HL-60 (cell line): ENCODE results near the gene ATG10.

ENCODE experiments used
- POLR2AphosphoS5 ChIP-seq: IDR thresholded peaks from 2 replicates; pipeline ENCODE4 v1.6.1; 2012; ENCODE audit warnings: low read depth
- REST ChIP-seq: IDR thresholded peaks from 2 replicates; pipeline ENCODE4 v1.6.1; 2012; ENCODE audit warnings: low read depth; ENCODE audit not compliant: insufficient replicate concordance
- TF ChIP-seq, protein P1 (sequence below): IDR thresholded peaks from one replicate; pipeline ENCODE4 v1.5.1; 2011; ENCODE audit warnings: low read length, control low read depth, inconsistent platforms; ENCODE audit not compliant: insufficient read depth

- TF ChIP-seq POLR2AphosphoS5 = no peak
- TF ChIP-seq, protein P1, sequence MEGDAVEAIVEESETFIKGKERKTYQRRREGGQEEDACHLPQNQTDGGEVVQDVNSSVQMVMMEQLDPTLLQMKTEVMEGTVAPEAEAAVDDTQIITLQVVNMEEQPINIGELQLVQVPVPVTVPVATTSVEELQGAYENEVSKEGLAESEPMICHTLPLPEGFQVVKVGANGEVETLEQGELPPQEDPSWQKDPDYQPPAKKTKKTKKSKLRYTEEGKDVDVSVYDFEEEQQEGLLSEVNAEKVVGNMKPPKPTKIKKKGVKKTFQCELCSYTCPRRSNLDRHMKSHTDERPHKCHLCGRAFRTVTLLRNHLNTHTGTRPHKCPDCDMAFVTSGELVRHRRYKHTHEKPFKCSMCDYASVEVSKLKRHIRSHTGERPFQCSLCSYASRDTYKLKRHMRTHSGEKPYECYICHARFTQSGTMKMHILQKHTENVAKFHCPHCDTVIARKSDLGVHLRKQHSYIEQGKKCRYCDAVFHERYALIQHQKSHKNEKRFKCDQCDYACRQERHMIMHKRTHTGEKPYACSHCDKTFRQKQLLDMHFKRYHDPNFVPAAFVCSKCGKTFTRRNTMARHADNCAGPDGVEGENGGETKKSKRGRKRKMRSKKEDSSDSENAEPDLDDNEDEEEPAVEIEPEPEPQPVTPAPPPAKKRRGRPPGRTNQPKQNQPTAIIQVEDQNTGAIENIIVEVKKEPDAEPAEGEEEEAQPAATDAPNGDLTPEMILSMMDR = no peak
- TF ChIP-seq REST = no peak
Measured at GRCh38 chr5:82010696-82011095, 38.9 kb downstream of the ATG10 start.
